ENCODE measurements around the gene NSG2.

DNA sequence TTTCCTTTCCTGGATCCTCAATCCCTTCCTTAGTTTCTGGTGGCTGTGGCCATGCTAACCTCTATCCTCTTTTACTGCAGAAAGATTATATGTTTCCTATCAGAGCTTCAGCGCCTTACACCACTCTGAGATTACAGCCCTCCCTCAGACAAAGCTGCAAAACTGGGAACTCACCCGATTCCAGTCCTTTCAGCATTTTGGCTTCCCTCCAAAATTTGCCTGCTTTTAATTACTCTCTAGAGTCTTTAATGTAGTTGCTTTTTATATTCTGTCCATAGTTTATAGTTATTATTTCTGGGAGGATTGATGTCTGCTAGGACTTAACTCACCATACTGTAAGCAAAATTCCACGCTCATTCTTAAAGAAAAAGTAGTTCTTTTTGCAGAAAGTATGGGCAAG is 110.2 kb downstream of the NSG2 start:
- TF ChIP-seq, protein P1, sequence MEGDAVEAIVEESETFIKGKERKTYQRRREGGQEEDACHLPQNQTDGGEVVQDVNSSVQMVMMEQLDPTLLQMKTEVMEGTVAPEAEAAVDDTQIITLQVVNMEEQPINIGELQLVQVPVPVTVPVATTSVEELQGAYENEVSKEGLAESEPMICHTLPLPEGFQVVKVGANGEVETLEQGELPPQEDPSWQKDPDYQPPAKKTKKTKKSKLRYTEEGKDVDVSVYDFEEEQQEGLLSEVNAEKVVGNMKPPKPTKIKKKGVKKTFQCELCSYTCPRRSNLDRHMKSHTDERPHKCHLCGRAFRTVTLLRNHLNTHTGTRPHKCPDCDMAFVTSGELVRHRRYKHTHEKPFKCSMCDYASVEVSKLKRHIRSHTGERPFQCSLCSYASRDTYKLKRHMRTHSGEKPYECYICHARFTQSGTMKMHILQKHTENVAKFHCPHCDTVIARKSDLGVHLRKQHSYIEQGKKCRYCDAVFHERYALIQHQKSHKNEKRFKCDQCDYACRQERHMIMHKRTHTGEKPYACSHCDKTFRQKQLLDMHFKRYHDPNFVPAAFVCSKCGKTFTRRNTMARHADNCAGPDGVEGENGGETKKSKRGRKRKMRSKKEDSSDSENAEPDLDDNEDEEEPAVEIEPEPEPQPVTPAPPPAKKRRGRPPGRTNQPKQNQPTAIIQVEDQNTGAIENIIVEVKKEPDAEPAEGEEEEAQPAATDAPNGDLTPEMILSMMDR (IDR thresholded peaks at IDR 0.05) = no peak
- no peak for TF ChIP-seq EZH2 (IDR thresholded peaks at IDR 0.05; ENCODE audit: borderline replicate concordance, insufficient read depth, low read depth, low read length, poor library complexity, severe bottlenecking)

Measured in B cell (primary cell).